SK-N-SH (cell line): ENCODE results near the gene RRN3.

ENCODE experiments used
- IRF3 ChIP-seq: fragments of 150-350 bp; IDR thresholded peaks from 2 replicates; pipeline ENCODE4 v1.6.1; 2016; ENCODE audit warnings: mild to moderate bottlenecking, low read depth, low read length
- TF ChIP-seq, protein P1 (sequence below): fragments of 200-600 bp; sonication (generic); IDR thresholded peaks from 2 replicates; pipeline ENCODE4 v1.6.1; 2017; ENCODE audit warnings: antibody characterized with exemption, mild to moderate bottlenecking, moderate library complexity

GRCh38 chr16:15057681-15058417, 36.2 kb downstream of the RRN3 start:
- TF ChIP-seq IRF3 = no peak
- TF ChIP-seq, protein P1, sequence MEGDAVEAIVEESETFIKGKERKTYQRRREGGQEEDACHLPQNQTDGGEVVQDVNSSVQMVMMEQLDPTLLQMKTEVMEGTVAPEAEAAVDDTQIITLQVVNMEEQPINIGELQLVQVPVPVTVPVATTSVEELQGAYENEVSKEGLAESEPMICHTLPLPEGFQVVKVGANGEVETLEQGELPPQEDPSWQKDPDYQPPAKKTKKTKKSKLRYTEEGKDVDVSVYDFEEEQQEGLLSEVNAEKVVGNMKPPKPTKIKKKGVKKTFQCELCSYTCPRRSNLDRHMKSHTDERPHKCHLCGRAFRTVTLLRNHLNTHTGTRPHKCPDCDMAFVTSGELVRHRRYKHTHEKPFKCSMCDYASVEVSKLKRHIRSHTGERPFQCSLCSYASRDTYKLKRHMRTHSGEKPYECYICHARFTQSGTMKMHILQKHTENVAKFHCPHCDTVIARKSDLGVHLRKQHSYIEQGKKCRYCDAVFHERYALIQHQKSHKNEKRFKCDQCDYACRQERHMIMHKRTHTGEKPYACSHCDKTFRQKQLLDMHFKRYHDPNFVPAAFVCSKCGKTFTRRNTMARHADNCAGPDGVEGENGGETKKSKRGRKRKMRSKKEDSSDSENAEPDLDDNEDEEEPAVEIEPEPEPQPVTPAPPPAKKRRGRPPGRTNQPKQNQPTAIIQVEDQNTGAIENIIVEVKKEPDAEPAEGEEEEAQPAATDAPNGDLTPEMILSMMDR = no peak
